ENCODE data around the gene ARMC8.

The ARMC8 gene

DNA sequence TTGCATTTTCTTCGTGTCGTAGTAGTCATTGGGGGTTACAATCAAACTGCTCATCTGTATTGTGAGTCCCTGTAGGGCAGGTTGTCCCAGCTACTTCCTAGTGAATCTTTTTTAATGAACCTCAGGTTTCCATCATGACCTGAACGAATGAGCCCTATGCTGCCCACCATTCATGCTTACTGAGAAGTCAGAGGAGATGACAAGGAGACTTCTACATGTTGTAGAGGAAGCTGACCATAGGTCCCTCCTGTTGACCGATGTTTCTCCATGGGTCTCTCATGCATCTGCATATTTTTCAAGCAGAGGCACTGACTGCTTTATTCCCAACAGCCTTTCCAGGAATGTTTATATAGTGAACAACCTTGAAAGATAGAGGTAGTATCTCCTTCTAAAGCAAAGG is 147.5 kb downstream of the ARMC8 start:
- Histone ChIP-seq H3K4me3 (ENCODE audit: low read length) (no peak overlapping the region), H3K27ac (ENCODE audit: low read length) (no peak overlapping the region), H3K4me1 (ENCODE audit: insufficient read depth, low read length) (peaks cover 14% of the 10 kb centered on the region; the same call in 1 of the 2 replicates), H3K36me3 (ENCODE audit: insufficient read depth, low read depth, low read length) (no peaks in the 10 kb centered on the region), H3K9ac (ENCODE audit: low read depth, low read length) (no peak overlapping the region), H3K9me3 (ENCODE audit: insufficient read depth, low read depth, low read length) (no peaks in the 10 kb centered on the region), H3K27me3 (ENCODE audit: insufficient read depth, low read length) (no peaks in the 10 kb centered on the region)

- no peaks in the 10 kb centered on the region for H3K9me3 ChIP-seq (ENCODE audit: insufficient read depth, low read depth, low read length)
- H3K4me3 ChIP-seq (ENCODE audit: low read length) = no peak overlapping the region
- no peak overlapping the region for H3K27ac ChIP-seq (ENCODE audit: low read length)
- H3K9ac ChIP-seq (ENCODE audit: low read depth, low read length) = no peak overlapping the region
- no peaks in the 10 kb centered on the region for H3K36me3 ChIP-seq (ENCODE audit: insufficient read depth, low read depth, low read length)
- no peaks in the 10 kb centered on the region for H3K27me3 ChIP-seq (ENCODE audit: insufficient read depth, low read length)
- peaks cover 14% of the 10 kb centered on the region; the same call in 1 of the 2 replicates for H3K4me1 ChIP-seq (ENCODE audit: insufficient read depth, low read length)
Observed at GRCh38 chr3:138336454-138336999, 149.4 kb downstream of the ARMC8 start.

DNA sequence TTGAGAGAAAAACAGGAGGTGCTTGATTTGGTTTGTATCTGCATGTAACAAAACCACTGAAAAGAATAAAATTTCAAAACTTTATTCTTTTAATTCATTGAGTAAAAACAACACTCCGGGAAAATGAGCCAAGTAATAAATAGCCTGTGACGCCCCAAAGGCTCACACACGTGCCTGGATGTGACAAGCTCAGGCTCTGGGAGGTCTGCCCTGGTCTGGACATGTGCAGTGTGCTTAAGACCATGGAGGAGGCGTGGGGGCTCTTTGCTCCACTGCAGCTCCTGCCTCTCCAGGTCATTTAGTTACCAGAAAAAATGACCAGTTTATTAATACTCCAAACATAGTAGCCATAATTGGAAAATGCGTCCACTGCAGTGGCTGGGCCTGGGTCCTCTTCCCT is 151.1 kb downstream of the ARMC8 start:
- Histone ChIP-seq H3K36me3 (ENCODE audit: insufficient read depth, low read depth, low read length) (no peaks in the 10 kb centered on the region), H3K9me3 (ENCODE audit: insufficient read depth, low read depth, low read length) (no peaks in the 10 kb centered on the region)

GRCh38 chr3:138338811-138339210 is 151.7 kb downstream of the ARMC8 start:
- no peaks in the 10 kb centered on the region for H3K9me3 ChIP-seq (ENCODE audit: insufficient read depth, low read depth, low read length)
- H3K9ac ChIP-seq (ENCODE audit: low read depth, low read length) = no peak overlapping the region
- no peaks in the 10 kb centered on the region for H3K27me3 ChIP-seq (ENCODE audit: insufficient read depth, low read length)
- H3K27ac ChIP-seq (ENCODE audit: low read length) = no peak overlapping the region
- H3K4me1 ChIP-seq (ENCODE audit: insufficient read depth, low read length) = peaks cover 14% of the 10 kb centered on the region; the same call in 1 of the 2 replicates
- H3K36me3 ChIP-seq (ENCODE audit: insufficient read depth, low read depth, low read length) = no peaks in the 10 kb centered on the region
- H3K4me3 ChIP-seq (ENCODE audit: low read length) = no peak overlapping the region

More for the DNA sequence above, 151.1 kb downstream of the ARMC8 start:
- Histone ChIP-seq H3K4me1 (ENCODE audit: insufficient read depth, low read length) (peaks cover 14% of the 10 kb centered on the region; the same call in 1 of the 2 replicates), H3K9ac (ENCODE audit: low read depth, low read length) (no peak overlapping the region), H3K27ac (ENCODE audit: low read length) (no peak overlapping the region), H3K4me3 (ENCODE audit: low read length) (no peak overlapping the region), H3K27me3 (ENCODE audit: insufficient read depth, low read length) (no peaks in the 10 kb centered on the region)

GRCh38 chr3:138340511-138340910 is 153.4 kb downstream of the ARMC8 start:
- Histone ChIP-seq H3K4me3 (ENCODE audit: low read length) (no peak overlapping the region), H3K27ac (ENCODE audit: low read length) (no peak overlapping the region), H3K36me3 (ENCODE audit: insufficient read depth, low read depth, low read length) (no peaks in the 10 kb centered on the region), H3K9me3 (ENCODE audit: insufficient read depth, low read depth, low read length) (no peaks in the 10 kb centered on the region), H3K4me1 (ENCODE audit: insufficient read depth, low read length) (peaks cover 13% of the 10 kb centered on the region; the same call in 1 of the 2 replicates), H3K27me3 (ENCODE audit: insufficient read depth, low read length) (no peaks in the 10 kb centered on the region), H3K9ac (ENCODE audit: low read depth, low read length) (no peak overlapping the region)

- no peak overlapping the region for H3K27ac ChIP-seq (ENCODE audit: low read length)
- H3K9me3 ChIP-seq (ENCODE audit: insufficient read depth, low read depth, low read length) = no peaks in the 10 kb centered on the region
- H3K36me3 ChIP-seq (ENCODE audit: insufficient read depth, low read depth, low read length) = no peaks in the 10 kb centered on the region
- H3K9ac ChIP-seq (ENCODE audit: low read depth, low read length) = no peak overlapping the region
- no peak overlapping the region for H3K4me3 ChIP-seq (ENCODE audit: low read length)
- H3K27me3 ChIP-seq (ENCODE audit: insufficient read depth, low read length) = peaks cover 12% of the 10 kb centered on the region; the same call in 1 of the 2 replicates
- H3K4me1 ChIP-seq (ENCODE audit: insufficient read depth, low read length) = peaks cover 7% of the 10 kb centered on the region
Observed at GRCh38 chr3:138344754-138345153, 157.7 kb downstream of the ARMC8 start.

Data from iPS-20b (cell line).